NK-92 (cell line): Measurements from ENCODE around the gene NAALADL1.

ENCODE experiments used
- DNase-seq: peaks from one replicate; lab custom pipeline; 2025; ENCODE audit not compliant: unreplicated experiment; lab: John Stamatoyannopoulos, UW

The NAALADL1 gene, protein sequence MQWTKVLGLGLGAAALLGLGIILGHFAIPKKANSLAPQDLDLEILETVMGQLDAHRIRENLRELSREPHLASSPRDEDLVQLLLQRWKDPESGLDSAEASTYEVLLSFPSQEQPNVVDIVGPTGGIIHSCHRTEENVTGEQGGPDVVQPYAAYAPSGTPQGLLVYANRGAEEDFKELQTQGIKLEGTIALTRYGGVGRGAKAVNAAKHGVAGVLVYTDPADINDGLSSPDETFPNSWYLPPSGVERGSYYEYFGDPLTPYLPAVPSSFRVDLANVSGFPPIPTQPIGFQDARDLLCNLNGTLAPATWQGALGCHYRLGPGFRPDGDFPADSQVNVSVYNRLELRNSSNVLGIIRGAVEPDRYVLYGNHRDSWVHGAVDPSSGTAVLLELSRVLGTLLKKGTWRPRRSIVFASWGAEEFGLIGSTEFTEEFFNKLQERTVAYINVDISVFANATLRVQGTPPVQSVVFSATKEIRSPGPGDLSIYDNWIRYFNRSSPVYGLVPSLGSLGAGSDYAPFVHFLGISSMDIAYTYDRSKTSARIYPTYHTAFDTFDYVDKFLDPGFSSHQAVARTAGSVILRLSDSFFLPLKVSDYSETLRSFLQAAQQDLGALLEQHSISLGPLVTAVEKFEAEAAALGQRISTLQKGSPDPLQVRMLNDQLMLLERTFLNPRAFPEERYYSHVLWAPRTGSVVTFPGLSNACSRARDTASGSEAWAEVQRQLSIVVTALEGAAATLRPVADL

DNA sequence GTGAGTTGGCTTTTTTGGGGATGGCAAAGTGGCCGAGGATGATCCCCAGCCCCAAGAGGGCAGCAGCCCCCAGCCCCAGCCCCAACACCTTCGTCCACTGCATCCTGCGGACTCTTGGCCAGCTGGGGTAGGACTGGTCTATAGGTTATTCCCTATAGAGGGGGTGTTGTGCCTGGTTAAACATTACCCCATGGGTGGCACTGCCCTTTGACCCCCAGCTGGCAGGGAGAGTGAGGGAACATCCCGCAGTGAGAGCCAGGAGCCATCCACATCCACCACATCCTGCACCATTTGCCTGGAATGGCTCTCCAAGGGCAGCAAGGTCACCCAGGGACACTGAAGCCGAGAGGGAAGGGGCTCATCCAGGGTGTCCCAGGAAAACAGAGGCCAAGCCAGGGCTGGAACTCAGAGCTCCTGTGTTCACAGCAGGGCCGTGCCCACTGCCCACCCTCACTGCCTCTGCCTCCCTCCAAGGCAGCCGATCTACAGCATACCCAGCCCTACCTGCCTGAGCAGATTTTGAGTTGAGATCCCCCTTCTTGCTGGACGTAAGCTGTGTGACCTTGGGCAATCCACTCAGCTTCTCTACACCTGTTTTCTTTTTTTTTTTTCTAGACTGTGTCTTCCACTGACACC, at the start of gene NAALADL1:
Gene NAALADL1, minus strand, starts transcription at position 135 of the 636 bp plus-strand sequence. Its CDS starts 32 bp downstream, at position 103.
- DNase-seq, result no peak

DNA sequence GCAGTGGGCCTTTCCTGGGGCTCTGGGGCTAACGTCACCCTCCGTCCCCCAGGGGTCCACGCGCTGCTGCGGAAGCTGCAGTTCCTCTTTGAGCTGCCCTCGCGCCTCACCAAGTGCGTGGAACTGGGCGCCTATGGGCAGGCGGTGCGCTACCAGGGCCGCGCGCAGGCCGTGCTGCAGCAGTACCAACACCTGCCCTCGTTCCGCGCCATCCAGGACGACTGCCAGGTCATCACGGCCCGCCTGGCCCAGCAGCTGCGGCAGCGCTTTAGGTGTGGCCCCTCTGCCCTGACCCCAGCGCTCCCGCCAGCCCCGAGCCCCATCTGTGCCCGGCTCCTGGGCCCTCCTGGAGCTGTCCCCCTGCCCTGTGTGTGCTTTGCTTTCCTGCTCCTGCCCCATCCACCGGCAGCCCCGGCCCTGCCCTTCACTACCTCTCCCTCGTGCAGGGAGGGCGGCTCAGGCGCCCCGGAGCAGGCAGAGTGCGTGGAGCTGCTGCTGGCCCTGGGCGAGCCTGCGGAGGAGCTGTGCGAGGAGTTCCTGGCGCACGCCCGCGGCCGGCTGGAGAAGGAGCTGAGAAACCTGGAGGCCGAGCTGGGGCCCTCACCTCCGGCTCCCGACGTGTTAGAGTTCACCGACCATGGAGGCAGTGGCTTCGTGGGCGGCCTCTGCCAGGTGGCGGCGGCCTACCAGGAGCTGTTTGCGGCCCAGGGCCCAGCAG, 49.6 kb upstream of the NAALADL1 start:
- no peak for DNase-seq

GRCh38 chr11:65107078-65107477, 48.7 kb upstream of the NAALADL1 start:
- no peak for DNase-seq

DNA sequence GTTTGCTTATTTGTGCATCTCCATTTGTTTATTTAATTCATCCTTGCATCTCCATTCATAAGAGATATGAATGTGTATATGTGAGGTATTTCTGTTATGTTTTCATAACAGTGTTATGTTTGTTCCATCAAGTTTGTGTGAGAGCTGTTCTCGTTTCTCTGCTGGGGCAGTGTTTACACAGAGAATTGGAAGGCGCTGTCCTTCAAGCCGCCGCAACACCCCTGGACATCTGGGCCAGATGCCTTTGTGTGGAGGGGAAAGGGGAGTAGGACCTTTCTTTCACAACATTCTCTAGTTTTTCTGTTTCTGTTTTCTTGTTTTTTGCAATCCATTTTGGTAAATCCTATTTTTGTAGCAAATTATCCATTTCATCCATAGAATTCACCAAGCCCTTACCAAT, 46.3 kb upstream of the NAALADL1 start:
- no peak for DNase-seq

GRCh38 chr11:65103476-65103875, 45.1 kb upstream of the NAALADL1 start:
- DNase-seq, result no peak

- no peak for DNase-seq
Observed at GRCh38 chr11:65102142-65103095, 44.1 kb upstream of the NAALADL1 start.

- no peak for DNase-seq
Observed at GRCh38 chr11:65100674-65101350, 42.5 kb upstream of the NAALADL1 start.

DNA sequence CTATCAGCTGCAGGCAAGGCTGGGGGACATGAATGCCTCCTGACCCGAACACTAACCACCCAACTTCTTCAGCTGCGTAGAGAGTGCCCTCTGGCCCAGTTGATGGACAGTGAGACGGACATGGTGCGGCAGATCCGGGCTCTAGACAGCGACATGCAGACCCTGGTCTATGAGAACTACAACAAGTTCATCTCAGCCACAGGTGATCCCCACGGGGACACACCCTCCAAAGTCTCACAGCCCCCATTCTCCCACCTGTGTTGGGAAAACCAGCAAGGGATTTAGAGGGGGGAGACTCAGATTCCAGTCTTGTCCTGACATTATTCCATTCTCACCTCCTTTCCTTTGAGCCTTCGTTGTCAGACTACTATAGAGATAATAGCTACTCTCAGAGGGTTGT, 38.6 kb upstream of the NAALADL1 start:
- no peak for DNase-seq

DNA sequence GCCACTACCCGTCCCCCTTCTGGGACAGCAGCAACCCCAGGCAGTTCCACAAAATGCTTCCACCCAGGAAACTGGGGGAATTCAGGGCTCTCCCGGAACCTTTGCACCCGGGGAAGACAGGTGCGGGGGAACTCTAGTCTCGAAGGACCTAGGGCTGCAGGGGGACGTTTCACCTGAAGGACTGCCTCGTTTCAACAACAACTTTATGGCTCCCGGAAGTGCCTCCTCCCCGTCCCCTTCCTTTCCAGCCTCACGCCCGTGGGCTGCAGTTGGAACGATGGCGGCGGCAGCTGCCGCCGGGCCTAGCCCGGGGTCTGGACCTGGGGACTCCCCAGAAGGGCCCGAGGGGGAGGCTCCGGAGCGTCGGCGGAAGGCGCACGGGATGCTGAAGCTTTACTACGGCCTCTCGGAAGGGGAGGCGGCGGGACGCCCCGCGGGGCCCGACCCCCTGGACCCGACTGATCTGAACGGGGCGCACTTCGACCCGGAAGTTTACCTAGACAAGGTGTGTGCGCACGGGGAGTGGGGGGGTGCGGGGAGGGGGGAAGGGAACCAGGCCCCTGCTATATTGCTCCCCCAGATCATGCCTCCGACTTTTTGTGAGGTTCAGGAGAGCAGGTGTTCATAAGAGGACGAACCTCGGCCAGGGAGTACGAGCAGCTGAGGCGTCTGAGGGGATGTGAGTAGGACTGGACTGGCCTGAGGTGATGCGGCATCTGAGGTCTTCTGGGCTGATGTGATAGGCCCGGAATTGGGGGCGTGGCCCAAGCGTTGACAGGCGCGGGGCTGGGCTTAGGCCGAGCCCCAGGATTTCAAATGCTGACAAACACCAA, 37.8 kb upstream of the NAALADL1 start, which contains the start of gene VPS51:
Gene VPS51, plus strand, starts transcription at position 241 of the 833 bp plus-strand sequence. Its CDS starts 37 bp downstream, at position 278.
- no peak for DNase-seq

DNA sequence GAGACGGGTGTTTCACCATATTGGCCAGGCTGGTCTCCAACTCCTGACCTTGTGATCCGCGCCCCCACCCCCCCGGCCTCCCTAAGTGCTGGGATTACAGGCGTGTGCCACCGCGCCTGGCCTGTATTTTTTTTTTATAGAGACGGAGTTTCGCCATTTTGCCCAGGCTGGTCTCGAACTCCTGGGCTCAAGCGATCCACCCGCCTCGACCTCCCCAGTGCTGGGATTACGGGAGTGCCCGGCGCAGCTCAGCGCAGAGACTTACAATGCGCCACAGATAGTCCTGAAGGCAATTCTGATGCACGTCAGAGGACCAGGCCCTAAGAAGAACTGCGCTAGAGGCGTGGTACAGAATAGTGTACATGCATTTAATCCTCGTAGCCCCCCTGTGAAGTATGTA, 37.1 kb upstream of the NAALADL1 start:
- no peak for DNase-seq

DNA sequence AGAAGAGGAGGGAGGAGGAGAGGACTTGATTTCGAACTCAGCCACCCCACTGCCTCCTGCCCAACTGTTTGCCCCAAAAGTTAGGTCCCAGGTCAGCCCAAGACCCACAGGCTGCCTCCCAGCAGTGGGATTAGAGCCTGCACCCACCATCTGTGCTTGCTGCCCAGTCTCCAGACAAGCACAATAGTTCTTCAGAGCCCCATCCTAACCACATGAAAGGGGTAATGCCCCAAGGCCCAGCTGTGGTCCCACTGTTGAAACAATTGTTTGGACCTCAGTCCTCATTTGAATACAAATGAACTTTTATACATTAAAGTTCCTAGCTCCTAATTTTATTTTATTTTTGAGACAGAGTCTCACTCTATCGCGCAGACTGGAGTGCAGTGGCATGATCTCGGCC, 32.3 kb upstream of the NAALADL1 start:
- no peak for DNase-seq

- DNase-seq, result no peak
Observed at GRCh38 chr11:65089621-65090020, 31.3 kb upstream of the NAALADL1 start.

- no peak for DNase-seq
Observed at GRCh38 chr11:65087827-65088226, 29.5 kb upstream of the NAALADL1 start.

- DNase-seq, result no peak
Observed at GRCh38 chr11:65087216-65087615, 28.9 kb upstream of the NAALADL1 start.

GRCh38 chr11:65086809-65087208, 28.5 kb upstream of the NAALADL1 start:
- no peak for DNase-seq

DNA sequence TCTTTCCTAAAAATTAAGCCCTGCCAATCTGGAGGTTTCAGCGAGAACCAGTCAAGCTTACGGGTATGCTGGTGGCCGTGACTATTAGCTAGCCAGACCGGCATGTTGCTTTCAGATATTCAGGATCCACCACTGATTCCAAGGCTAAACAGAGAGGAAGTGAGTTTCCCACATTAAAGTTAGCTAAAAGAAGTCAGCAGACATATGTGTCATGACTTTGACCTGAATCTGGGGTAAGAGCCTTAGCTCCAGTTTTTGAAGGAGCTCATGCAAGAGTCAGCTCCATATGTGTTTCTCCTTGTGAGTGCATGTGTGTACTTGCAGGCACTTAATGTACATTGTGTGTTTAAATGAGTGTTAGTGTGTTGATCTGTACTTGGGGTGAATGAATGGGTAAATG, 27.1 kb upstream of the NAALADL1 start:
- no peak for DNase-seq

- no peak for DNase-seq
Observed at GRCh38 chr11:65084598-65085375, 26.4 kb upstream of the NAALADL1 start.
